ENCODE measurements around the gene ASXL3.

DNA sequence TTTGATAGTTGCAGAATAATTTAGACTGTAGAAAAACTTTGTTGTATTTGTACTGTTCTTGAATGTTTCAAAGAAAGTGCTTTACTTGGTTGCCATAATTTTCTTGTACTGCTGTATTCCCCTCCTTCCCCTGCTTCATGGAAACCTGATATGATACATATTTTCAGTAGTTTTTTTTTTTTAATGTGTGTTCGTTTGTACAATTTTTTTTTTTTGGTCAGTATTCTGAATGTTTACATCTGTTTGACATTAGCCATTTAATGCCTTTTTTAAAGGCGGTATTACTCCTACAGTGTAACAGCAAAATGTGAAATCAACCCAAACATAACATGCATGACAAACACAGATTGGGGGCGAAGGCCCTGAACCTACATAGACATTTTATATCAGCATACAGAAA is 172.3 kb downstream of the ASXL3 start:
- no peak for TF ChIP-seq CTCF (IDR thresholded peaks at IDR 0.05; ENCODE audit: low read length)
- no peak for TF ChIP-seq EZH2 (optimal IDR thresholded peaks at IDR 0.05; ENCODE audit: low read depth, low read length)
- no peak for TF ChIP-seq EZH2phosphoT487 (IDR thresholded peaks at IDR 0.05; ENCODE audit: low read length)

Measured in MM.1S (cell line).